CD4-positive, alpha-beta T cell treated with Interleukin-4 for 1 hour (primary cell): ENCODE data around the gene ARHGEF25.
"Not testable (repeated sequence)": the region's sequence is repeated elsewhere in the genome, so short reads cannot be mapped to it uniquely, and the experiment has no call there.

Experiments used
- DNase-seq, 2 donors: peaks; one replicate each; pipeline ENCODE4 v3.0.0-alpha.2; 2020 to 2022

Gene ARHGEF25

GRCh38 chr12:57609781-57610553 lies 1.3 kb upstream of the ARHGEF25 start:
- DNase-seq: no peak

- DNase-seq: no peak
Observed at GRCh38 chr12:57610554-57611107, 604 bp upstream of the ARHGEF25 start.

DNA sequence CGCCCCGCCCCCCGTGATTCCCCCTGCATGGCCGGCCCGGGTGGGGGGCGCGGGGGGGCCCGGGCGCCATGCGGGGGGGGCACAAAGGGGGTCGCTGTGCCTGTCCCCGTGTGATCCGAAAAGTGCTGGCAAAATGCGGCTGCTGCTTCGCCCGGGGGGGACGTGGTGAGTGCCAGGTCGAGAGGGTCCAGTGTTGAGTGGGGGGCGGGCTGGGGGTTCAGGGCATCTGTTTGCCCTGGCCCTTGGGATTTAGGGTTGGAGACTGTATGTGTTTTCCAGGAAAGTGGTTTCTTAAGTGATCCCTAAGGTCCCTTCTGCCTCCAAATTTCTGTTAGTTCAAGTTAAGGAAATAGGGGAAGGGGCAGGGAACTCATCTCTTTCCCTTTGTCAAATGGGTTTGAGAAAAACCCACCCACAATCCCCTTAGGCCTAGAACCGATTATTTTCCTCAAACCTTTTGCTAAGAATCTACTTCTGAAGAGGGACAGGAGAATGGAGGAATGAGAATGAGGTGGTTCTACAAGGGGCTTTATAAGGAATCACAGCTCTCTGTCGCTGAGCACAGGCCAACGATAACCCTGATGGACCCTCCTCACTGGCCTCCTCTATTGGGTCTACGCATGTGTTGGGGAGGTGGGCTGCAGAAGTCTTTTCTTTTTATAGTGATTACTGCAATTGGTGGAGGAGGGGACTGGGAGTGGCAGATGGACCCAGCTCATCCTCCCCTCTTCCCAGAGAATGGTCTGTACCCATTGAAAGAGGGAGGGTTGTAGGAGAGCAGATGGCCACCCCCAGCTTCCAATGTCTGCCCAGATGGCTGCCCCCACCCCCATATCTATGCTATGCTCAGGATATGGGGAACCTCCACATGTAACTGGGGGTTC lies 834 bp downstream of the ARHGEF25 start:
- DNase-seq: no peak

- DNase-seq: no peak
Observed at GRCh38 chr12:57612711-57613426, 1.6 kb downstream of the ARHGEF25 start.

DNA sequence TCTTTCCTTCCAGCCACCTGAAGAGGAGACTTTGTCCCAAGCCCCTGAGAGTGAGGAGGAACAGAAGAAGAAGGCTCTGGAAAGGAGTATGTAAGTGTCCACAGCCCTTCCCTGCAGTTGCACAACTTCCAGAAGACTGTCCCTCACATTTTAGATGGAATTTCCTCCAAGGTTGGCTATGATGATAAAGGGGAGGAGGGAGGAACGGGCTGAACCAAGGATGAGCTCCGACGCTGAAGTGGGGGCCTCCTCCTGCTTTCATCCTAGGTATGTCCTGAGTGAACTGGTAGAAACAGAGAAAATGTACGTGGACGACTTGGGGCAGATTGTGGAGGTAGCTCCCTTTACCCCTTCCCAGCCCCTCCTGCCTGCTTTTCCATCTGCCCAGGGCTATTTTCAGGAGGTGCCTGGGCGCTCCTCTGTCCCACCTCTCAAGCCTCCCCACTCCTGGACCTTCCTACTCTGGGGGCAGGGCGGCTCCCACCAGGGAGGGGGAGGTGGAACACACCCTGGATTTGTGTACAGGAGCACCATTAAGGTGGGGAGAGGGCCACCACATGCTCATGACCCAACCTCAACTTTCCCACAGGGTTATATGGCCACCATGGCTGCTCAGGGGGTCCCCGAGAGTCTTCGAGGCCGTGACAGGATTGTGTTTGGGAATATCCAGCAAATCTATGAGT lies 2.3 kb downstream of the ARHGEF25 start:
- no peak for DNase-seq

DNA sequence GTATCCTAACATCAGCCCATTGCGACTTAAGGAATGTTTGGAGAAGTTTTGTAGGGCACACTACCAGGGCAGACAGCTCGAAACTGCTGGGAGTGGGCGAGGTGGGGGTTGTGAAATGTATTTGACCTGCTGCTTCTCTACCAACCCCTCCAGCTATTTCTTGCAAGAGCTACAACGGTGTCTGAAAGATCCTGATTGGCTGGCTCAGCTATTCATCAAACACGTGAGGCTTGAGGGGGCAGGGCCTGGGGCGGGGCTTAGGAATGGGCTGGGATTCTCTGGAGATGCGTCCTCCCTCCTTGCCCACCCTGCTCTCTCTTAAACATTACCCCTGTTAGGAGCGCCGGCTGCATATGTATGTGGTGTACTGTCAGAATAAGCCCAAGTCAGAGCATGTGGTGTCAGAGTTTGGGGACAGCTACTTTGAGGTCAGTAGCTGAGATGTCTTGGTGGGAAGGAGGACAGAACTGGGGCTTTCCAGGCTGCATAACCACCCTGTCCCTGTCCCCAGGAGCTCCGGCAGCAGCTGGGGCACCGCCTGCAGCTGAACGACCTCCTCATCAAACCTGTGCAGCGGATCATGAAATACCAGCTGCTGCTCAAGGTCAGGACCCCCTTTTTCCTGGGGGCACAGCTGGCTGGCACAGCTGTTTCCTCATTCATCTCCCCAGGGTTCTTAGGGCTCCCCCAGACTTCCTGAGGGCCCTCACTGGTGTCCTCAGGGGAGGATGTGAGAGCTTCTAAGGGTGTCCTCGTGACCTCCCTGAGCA lies 3.1 kb downstream of the ARHGEF25 start:
- peak; percentile 10 to 40 for DNase-seq

DNA sequence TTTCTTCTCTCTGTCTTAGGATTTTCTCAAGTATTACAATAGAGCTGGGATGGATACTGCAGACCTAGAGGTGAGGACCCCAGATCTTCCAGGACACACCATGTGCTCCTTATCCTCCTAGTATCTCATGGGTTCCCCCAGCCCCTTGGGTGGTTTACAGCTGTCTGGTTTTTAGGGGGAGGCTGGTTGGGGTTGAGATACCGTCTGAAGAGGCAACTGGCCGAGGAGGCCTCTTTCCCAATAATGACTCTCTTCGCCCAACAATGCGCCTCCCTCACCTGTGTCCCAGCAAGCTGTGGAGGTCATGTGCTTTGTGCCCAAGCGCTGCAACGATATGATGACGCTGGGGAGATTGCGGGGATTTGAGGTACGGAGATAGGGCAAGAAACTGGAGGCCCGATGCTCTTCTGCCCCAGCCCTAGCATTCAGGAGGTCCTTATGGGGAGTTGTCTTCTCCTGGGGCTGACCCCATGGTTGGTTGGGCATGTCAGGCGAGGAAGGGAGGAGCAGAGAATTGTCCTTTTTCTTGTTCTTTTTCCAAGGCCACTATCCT lies 3.8 kb downstream of the ARHGEF25 start:
- no peak for DNase-seq

- DNase-seq: no peak
Observed at GRCh38 chr12:57615637-57616036, 4.4 kb downstream of the ARHGEF25 start.

- DNase-seq: no peak
Observed at GRCh38 chr12:57616383-57617101, 5.3 kb downstream of the ARHGEF25 start.

- no peak for DNase-seq
Observed at GRCh38 chr12:57617942-57618341, 6.7 kb downstream of the ARHGEF25 start.

GRCh38 chr12:57618431-57618830 lies 7.2 kb downstream of the ARHGEF25 start:
- DNase-seq: not testable (repeated sequence)

DNA sequence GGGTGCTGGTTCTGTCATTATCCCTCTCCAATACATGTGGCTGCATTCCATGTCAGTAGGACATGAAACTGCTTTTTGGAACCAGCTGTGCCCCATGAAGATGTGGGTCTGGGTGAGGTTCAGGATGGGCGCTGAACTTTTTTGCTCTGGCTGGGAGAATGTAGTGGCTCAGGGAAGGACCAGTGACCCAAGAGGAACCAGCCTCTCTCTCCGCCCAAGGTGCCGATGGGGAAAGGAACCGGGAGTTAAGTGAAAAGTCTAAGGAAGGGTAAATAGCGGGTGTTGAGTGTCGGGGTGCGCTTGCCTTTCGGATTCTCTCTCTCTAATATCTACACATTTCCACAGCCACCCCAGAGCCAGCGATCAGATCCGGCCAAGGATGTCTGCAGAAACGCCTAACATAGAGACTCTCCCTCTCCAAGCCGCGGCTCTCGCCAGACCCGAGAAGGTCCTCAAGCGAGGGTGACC lies 7.8 kb downstream of the ARHGEF25 start:
- DNase-seq: no peak

DNA sequence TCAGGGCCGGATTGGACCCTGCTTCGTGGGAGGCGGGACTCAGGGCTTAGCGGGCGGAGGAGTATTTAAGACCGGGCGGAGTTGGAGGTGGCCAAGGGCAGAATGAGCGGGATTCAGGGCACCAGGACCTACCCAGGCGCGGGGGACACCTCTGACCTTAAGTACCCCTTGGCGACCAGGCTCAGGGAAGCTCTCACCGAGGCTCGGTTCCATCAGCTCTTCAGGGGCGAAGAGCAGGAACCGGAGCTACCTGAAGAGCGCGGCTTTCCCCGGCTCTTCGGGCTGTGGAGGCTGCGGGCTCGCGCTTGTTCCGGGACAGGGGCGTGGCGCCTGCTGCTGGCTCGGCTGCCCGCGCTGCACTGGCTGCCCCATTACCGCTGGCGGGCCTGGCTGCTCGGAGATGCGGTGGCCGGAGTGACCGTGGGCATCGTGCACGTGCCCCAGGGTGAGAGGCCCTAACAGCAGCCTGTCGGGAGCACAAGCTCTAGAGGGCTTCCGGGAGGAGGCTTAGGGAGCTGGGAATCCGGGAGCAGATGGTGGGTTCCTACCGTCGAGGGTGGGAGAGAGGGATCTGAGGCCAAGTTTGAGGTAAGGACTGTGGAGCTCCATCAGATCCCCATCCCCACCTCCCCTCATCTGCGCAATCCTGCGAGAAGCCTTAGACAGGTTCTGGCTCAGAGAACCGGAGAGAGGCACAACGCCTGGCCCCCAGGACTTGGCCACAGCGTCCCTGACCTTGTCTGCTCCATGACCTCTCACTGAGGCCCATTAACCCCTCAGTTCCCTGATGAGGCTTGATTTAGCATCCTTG lies 8.4 kb downstream of the ARHGEF25 start:
- peak in 1 of 2 donors; percentile 23 for DNase-seq

GRCh38 chr12:57620245-57620935 lies 9.2 kb downstream of the ARHGEF25 start:
- DNase-seq: no peak

GRCh38 chr12:57620936-57621496 lies 9.8 kb downstream of the ARHGEF25 start:
- peak in 1 of 2 donors; percentile 15 for DNase-seq

DNA sequence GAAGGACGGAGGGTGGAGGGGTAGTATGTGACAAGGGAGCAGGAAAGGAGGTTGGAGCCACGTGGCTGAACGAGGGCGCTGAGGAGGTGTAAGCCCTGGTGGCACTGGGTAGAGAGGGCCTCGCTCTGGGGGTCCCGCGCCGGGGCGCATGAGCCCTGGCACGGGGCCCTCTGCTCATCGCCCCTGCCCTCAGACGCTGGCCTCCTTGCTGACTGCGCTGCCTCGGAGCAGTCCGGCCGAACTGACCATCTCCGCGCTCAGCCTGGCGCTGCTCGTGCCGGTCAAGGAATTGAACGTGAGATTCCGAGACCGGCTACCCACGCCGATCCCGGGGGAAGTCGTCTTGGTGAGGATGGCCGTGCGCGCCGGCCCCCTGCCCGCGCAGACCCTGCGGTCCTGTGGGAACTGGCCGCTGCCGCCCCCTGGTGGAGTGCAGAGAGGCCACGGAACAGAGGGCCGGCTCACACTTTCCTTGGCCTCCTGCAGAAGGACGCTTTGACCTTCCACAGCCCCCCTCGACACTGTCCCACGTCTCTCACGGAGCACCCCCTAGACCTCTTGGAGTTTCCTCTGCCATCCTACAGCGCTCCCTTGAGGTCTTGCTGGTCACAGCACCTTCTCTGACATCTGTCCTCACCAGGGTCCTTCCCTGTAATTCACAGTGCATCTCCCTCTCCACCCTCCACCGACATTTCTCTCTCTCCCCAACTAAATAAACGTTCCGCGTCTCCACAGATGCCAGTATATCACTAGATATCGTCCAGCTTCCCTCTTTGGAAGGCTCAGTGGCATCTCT lies 10.5 kb downstream of the ARHGEF25 start:
- DNase-seq: peak; percentile 50 to 59
